Endothelial cell of umbilical vein (primary cell): Measurements from ENCODE around the gene VPS37C.

Experiments
- EZH2 ChIP-seq: IDR thresholded peaks from 2 replicates; pipeline ENCODE4 v1.6.1; 2012; ENCODE audit warnings: borderline replicate concordance, low read depth, mild to moderate bottlenecking, moderate library complexity, low read length, inconsistent platforms; ENCODE audit not compliant: severe bottlenecking
- FOS ChIP-seq: IDR thresholded peaks from 2 replicates; pipeline ENCODE4 v1.6.1; 2011; ENCODE audit warnings: mild to moderate bottlenecking, low read length, moderate library complexity, borderline replicate concordance; ENCODE audit not compliant: insufficient read depth
- GATA2 ChIP-seq: IDR thresholded peaks from 2 replicates; pipeline ENCODE4 v1.7.0; 2011; ENCODE audit warnings: low read depth, mild to moderate bottlenecking, moderate library complexity, mixed read lengths, low read length; ENCODE audit not compliant: insufficient read length, insufficient read depth
- JUN ChIP-seq: IDR thresholded peaks from 2 replicates; pipeline ENCODE4 v1.6.1; 2011; ENCODE audit warnings: borderline replicate concordance, low read depth; ENCODE audit not compliant: insufficient read length, insufficient read depth
- MYC ChIP-seq: IDR thresholded peaks from one replicate; pipeline ENCODE4 v1.6.1; 2011; ENCODE audit warnings: mild to moderate bottlenecking, low read depth, low read length
- POLR2A ChIP-seq: IDR thresholded peaks from 2 replicates; pipeline ENCODE4 v1.6.1; 2012; ENCODE audit warnings: low read depth, mild to moderate bottlenecking, control low read depth, low read length
- POLR2AphosphoS5 ChIP-seq: IDR thresholded peaks from 2 replicates; pipeline ENCODE4 v1.6.1; 2012; ENCODE audit warnings: low read depth, mild to moderate bottlenecking, control low read depth, low read length, moderate library complexity; ENCODE audit not compliant: insufficient read depth
- TF ChIP-seq, protein P1 (sequence below), 2 donors: IDR thresholded peaks; 1 replicate in 1 of 2; 2 replicates in 1 of 2; pipeline ENCODE4 v1.5.1; 2011; ENCODE audit warnings: low read length in 2 of 2, mild to moderate bottlenecking in 2 of 2, moderate library complexity in 2 of 2, control low read depth in 1 of 2, inconsistent platforms in 1 of 2, low read depth in 1 of 2; ENCODE audit not compliant: insufficient read depth in 1 of 2; ENCODE audit errors: extremely low read depth in 1 of 2
- TF ChIP-seq, protein P2 (sequence below): IDR thresholded peaks from 2 replicates; pipeline ENCODE4 v1.6.1; 2011; ENCODE audit not compliant: insufficient read depth, insufficient read length

DNA sequence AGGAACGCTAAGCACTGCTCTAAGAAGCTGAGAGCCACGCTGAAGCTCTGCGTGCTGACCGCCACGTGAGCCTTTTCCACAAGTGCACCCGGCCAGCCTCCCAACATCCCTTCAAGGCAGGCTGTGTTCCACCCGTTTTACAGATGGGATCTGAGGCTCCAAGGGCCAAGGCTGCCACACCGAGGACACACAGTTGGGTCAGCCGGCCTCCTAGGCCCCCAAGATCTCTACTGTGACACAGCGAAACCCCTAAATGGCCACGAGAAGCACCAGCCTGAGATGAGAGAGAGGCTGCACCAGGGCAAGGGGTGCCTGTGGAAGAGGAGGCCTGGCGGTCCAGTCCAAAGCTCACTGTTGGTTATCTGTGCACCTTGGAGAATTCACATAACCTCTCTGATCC lies 70.7 kb downstream of the VPS37C start:
- TF ChIP-seq, protein P1, sequence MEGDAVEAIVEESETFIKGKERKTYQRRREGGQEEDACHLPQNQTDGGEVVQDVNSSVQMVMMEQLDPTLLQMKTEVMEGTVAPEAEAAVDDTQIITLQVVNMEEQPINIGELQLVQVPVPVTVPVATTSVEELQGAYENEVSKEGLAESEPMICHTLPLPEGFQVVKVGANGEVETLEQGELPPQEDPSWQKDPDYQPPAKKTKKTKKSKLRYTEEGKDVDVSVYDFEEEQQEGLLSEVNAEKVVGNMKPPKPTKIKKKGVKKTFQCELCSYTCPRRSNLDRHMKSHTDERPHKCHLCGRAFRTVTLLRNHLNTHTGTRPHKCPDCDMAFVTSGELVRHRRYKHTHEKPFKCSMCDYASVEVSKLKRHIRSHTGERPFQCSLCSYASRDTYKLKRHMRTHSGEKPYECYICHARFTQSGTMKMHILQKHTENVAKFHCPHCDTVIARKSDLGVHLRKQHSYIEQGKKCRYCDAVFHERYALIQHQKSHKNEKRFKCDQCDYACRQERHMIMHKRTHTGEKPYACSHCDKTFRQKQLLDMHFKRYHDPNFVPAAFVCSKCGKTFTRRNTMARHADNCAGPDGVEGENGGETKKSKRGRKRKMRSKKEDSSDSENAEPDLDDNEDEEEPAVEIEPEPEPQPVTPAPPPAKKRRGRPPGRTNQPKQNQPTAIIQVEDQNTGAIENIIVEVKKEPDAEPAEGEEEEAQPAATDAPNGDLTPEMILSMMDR (IDR thresholded peaks at IDR 0.05; ENCODE audit: extremely low read depth in 1 of 2, insufficient read depth in 1 of 2, low read depth in 1 of 2, low read length in 2 of 2): no peak
- TF ChIP-seq POLR2A (no peak), POLR2AphosphoS5 (no peak), EZH2 (no peak), GATA2 (no peak), FOS (no peak), JUN (no peak), MYC (no peak)
- TF ChIP-seq, protein P2, sequence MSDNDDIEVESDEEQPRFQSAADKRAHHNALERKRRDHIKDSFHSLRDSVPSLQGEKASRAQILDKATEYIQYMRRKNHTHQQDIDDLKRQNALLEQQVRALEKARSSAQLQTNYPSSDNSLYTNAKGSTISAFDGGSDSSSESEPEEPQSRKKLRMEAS: no peak
